GM23248 (cell line): ENCODE results near the gene CADPS2.

Experiments used
- EZH2 ChIP-seq: fragments of 200-600 bp; sonication (generic); IDR thresholded peaks from 2 replicates; pipeline ENCODE4 v1.6.1; 2018; ENCODE audit warnings: antibody characterized with exemption, mild to moderate bottlenecking; ENCODE audit not compliant: insufficient read depth, poor library complexity, severe bottlenecking
- EZH2phosphoT487 ChIP-seq: fragments of 200-600 bp; sonication (generic); IDR thresholded peaks from 2 replicates; pipeline ENCODE4 v1.6.1; 2018; ENCODE audit warnings: antibody characterized with exemption, moderate library complexity, mild to moderate bottlenecking, low read depth; ENCODE audit not compliant: insufficient read depth

DNA sequence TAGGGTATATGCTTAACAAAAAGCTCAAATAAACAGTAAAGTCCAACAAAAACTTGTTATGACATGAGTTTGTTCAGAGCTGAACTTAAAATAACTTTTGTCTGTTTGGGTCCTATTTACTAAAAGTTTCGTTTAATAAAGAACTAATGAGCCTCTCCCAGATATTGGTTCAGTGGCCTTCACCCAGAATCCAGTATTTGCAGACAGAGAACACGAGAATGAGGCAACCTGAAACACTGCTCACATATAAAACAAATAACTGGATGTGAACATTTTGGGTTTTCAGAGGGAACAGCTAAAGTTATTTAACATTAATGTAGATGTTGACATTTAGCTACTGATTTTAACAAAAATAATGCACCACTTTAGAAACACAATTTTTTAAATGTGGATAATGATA, 285.6 kb downstream of the CADPS2 start:
- TF ChIP-seq EZH2phosphoT487: no peak
- no peak for TF ChIP-seq EZH2
